Ovary (tissue), 3 donors: ENCODE data around the gene ERCC5.

Experiments
- CTCF ChIP-seq, 3 donors: fragments of 450-650 bp in 2 of 3; fragments of 200-600 bp in 1 of 3; IDR thresholded peaks; one replicate each; pipeline versions ENCODE4 v1.5.1 to v1.8.0; 2016 to 2022; ENCODE audit warnings: antibody characterized with exemption in 3 of 3, mild to moderate bottlenecking in 1 of 3
- POLR2A ChIP-seq: fragments of 450-650 bp; IDR thresholded peaks from one replicate; pipeline ENCODE4 v1.6.1; 2017; ENCODE audit warnings: antibody characterized with exemption, mild to moderate bottlenecking, moderate library complexity
- donor health status: DM: no; HTN: no; CAD: no.

- TF ChIP-seq CTCF (IDR thresholded peaks at IDR 0.05) (no peak), POLR2A (no peak)
Observed at GRCh38 chr13:102816708-102817107, 29.1 kb upstream of the ERCC5 start.
